ENCODE results near the gene CDPF1. TPM values are rescaled to one million over a fixed set of nuclear protein-coding genes. Genes with fewer than 3 reads are reported as not detected.

CDPF1 gene
- total RNA-seq, 1 donor from 2014 or later, result 14.6 TPM

DNA sequence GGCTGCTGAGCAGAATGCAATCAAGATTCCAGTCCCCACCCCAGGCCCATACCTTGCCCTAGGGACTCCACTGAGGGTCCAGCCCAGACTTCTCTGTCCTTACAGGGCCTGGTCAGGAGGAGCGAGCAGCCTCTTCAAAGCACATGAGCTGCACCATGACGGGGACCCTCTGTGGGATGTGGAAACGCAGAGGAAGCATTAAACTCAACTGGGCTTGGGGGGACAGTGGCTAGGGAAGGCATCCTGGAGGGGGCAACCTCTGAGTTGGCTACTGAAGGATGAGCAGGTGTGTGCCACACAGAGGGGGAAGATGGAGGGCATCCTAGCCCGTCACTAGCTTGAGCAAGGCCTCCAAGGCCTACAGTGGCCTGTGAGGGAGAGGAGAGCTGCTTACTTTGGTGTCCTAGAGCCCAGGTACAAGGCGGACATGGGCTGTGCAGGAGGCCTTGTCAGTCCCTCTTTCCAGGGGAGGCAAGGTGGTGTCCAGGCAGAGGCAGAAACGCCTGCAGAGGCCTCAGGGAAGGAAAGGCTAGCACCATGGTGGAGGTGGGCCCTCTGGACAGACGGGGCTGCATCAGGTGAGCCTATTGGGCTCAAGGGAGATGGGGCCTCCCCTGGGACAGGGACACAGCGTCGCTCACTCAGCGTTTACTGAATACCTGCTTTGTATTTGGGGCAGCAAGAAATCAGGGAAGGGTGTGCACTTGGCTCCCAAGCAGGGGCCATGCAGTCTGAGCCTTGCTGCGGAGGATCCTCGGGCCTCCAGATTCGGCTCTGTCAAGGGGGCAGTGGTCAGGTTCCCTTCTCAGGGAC lies 32.0 kb upstream of the CDPF1 start:
- Histone ChIP-seq H3K27ac (ENCODE audit: low read depth, low read length) (no peak overlapping the region), H3K9ac (ENCODE audit: low read depth in 1 of 3, low read length in 3 of 3) (no peak overlapping the region)

DNA sequence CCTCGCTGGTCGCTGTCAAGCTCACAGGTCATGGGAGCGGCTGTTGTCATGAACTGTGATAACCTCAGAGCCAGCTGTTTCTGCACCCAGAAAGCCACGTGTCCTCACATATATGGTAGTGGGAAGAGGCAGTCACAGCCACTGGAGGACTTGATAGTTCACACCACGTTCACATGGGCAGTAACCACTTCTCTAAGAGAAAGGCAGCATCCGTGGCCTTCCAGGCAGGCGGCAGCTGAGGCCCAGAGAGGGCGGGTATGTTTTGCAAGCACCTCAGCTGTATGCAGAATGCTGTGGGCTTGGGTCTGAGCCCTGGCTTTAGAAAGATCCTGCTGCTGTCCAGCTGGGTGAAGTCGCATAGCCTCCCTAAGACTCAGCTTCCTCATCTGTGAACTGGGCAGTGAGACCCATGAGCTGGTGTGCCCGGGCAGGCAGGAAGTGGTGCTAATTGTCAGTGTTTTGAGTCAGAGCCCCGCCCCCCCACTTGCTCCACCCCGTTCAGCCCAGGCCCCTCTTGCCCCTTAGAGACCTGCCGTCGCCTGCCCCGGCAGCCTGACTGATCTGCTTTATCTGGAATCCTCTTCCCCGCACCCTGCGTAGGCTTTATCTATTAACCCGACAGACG lies 31.0 kb upstream of the CDPF1 start:
- peak overlapping the region; percentile 89 for H3K27ac ChIP-seq (ENCODE audit: low read depth, low read length)
- H3K4me3 ChIP-seq (ENCODE audit: low read length in 3 of 3), result no peak overlapping the region
- peak overlapping the region in 1 of 3 donors; percentile 81 for H3K9ac ChIP-seq (ENCODE audit: low read depth in 1 of 3, low read length in 3 of 3)
- no peaks in the 10 kb centered on the region for H3K9me3 ChIP-seq (ENCODE audit: control insufficient read depth in 3 of 3, low read length in 3 of 3)
- no peaks in the 10 kb centered on the region for H3K27me3 ChIP-seq (ENCODE audit: control insufficient read depth in 3 of 3, insufficient read depth in 3 of 3, low read length in 3 of 3)
- peaks cover 65 to 80% (median 68%) of the 10 kb centered on the region in 3 donors for H3K36me3 ChIP-seq (ENCODE audit: control insufficient read depth in 3 of 3, insufficient read depth in 3 of 3, low read length in 3 of 3)
- H3K4me1 ChIP-seq (ENCODE audit: control insufficient read depth in 3 of 3, insufficient read depth in 3 of 3, low read length in 3 of 3), result peaks cover 16 to 32% (median 21%) of the 10 kb centered on the region in 3 donors

More for the DNA sequence above, 32.0 kb upstream of the CDPF1 start:
- Histone ChIP-seq H3K9me3 (ENCODE audit: control insufficient read depth in 3 of 3, low read length in 3 of 3) (no peaks in the 10 kb centered on the region), H3K4me1 (ENCODE audit: control insufficient read depth in 3 of 3, insufficient read depth in 3 of 3, low read length in 3 of 3) (peaks cover 16 to 32% (median 21%) of the 10 kb centered on the region in 3 donors), H3K36me3 (ENCODE audit: control insufficient read depth in 3 of 3, insufficient read depth in 3 of 3, low read length in 3 of 3) (peaks cover 66 to 83% (median 71%) of the 10 kb centered on the region in 3 donors), H3K4me3 (ENCODE audit: low read length in 3 of 3) (no peak overlapping the region), H3K27me3 (ENCODE audit: control insufficient read depth in 3 of 3, insufficient read depth in 3 of 3, low read length in 3 of 3) (no peaks in the 10 kb centered on the region)

DNA sequence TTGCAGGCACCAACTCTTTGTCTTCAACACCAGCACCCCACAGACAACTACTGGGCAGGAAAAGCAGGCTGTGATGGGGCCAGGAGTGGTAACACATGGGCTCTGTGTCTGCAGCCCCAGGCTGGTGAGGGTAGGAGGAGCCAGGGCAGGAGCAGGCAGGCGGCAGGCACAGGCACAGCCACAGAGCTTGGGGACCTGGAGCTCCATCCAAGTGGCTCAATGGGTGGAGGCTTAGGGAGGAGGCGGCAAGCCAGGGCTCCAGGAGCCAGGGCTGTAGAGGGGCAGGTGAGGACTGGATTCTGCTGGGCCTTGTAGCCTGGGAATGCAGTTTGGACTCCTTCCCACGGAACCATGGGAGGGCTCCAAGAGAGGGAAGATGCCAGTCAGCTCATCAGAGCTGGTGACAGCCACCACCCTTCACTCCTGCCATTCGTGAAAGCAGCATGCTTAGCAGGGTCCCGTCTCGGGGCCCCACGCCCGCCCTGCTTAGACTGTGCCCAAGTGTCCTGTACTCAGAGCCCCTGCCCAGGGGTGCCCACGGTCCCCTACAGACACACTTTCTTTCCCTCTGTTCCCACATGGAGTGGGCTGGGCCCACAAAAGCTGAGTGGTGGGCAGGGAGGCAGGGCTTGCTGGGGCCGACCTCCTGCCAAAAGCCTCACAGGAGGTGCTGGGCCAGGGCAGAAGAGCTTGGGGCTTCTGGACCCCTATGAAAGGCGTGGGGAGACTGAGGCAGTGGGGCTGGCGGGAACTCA lies 30.1 kb upstream of the CDPF1 start:
- H3K9me3 ChIP-seq (ENCODE audit: control insufficient read depth in 3 of 3, low read length in 3 of 3), result no peaks in the 10 kb centered on the region
- no peaks in the 10 kb centered on the region for H3K27me3 ChIP-seq (ENCODE audit: control insufficient read depth in 3 of 3, insufficient read depth in 3 of 3, low read length in 3 of 3)
- H3K9ac ChIP-seq (ENCODE audit: low read depth in 1 of 3, low read length in 3 of 3), result peak overlapping the region in 2 of 3 donors; percentile 51 to 81
- H3K4me3 ChIP-seq (ENCODE audit: low read length in 3 of 3), result peak overlapping the region in 2 of 3 donors; percentile 4 to 22
- peak overlapping the region; percentile 89 for H3K27ac ChIP-seq (ENCODE audit: low read depth, low read length)
- H3K36me3 ChIP-seq (ENCODE audit: control insufficient read depth in 3 of 3, insufficient read depth in 3 of 3, low read length in 3 of 3), result peaks cover 71 to 83% (median 75%) of the 10 kb centered on the region in 3 donors
- H3K4me1 ChIP-seq (ENCODE audit: control insufficient read depth in 3 of 3, insufficient read depth in 3 of 3, low read length in 3 of 3), result peaks cover 16 to 32% (median 24%) of the 10 kb centered on the region in 3 donors

DNA sequence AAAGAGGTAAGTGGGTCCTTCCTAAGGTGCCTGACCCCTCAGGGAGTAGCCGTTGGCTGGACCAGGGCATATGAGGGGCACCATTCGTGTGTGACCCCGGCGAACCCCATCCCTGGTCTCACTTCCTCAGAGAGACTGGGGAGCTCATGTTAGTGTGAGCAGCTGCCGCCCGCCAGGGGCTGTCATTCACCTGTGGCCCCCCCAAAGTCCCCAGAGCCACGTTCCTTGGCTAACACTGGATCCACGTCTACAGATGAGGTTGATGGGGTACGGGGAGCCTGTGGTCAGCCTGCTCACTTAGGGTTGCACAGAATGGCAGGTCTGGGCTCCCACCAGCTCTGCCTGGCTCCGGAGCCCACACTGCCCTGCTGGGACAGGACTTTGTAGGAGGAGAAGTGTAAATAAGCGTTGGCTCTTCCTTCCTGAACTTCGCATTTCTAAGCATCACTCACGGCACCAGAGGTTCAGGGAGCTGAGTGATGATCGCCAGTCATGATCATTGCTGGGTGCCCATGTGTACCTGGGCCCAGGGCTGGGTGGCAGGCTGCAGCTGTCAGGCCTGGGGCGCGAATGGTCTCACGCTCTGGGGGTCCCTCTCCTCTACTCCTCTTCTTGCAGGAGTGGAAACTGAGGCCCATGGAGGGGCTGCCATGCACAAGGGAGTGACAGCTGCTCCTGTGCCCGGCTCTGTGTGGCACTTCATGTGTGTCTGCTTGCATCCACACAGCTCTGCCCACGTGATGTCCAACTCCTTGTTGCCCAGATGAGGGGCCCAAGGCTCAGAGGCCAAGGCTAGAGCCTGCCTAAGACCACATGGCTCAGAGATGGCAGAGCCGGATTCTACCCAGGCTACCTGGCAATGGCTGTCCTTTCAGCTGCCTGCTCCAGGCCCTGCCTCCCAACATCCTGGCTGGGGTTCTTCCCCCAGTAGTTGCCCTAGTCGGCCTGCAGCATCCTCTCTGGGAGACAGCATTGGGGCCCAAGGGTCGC lies 28.9 kb upstream of the CDPF1 start:
- Histone ChIP-seq H3K9ac (ENCODE audit: low read depth in 1 of 3, low read length in 3 of 3) (peak overlapping the region in 1 of 3 donors; percentile 71), H3K4me1 (ENCODE audit: control insufficient read depth in 3 of 3, insufficient read depth in 3 of 3, low read length in 3 of 3) (peaks cover 16 to 32% (median 24%) of the 10 kb centered on the region in 3 donors), H3K36me3 (ENCODE audit: control insufficient read depth in 3 of 3, insufficient read depth in 3 of 3, low read length in 3 of 3) (peaks cover 68 to 81% (median 70%) of the 10 kb centered on the region in 3 donors), H3K27ac (ENCODE audit: low read depth, low read length) (peak overlapping the region; percentile 89), H3K9me3 (ENCODE audit: control insufficient read depth in 3 of 3, low read length in 3 of 3) (no peaks in the 10 kb centered on the region), H3K27me3 (ENCODE audit: control insufficient read depth in 3 of 3, insufficient read depth in 3 of 3, low read length in 3 of 3) (no peaks in the 10 kb centered on the region), H3K4me3 (ENCODE audit: low read length in 3 of 3) (no peak overlapping the region)

DNA sequence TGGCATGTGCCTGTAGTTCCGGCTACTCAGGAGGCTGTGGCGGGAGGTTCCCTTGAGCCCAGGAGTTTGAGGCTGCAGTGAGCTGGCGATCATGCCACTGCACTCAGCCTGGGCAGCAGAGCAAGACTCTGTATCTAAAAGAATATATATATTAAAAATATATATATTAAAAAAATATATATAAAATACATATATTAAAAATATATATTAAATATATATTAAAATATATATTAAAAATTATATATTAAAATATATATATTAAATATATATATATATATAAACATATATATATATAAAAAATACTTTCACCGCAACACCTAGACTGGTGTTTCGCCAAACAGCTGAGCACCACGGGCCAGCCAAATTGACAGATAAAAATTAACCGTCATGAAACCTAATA lies 26.5 kb upstream of the CDPF1 start:
- Histone ChIP-seq H3K4me3 (ENCODE audit: low read length in 3 of 3) (no peak overlapping the region), H3K4me1 (ENCODE audit: control insufficient read depth in 3 of 3, insufficient read depth in 3 of 3, low read length in 3 of 3) (peaks cover 16 to 32% (median 24%) of the 10 kb centered on the region in 3 donors), H3K27me3 (ENCODE audit: control insufficient read depth in 3 of 3, insufficient read depth in 3 of 3, low read length in 3 of 3) (no peaks in the 10 kb centered on the region), H3K9me3 (ENCODE audit: control insufficient read depth in 3 of 3, low read length in 3 of 3) (no peaks in the 10 kb centered on the region), H3K36me3 (ENCODE audit: control insufficient read depth in 3 of 3, insufficient read depth in 3 of 3, low read length in 3 of 3) (peaks cover 70 to 82% (median 75%) of the 10 kb centered on the region in 3 donors), H3K9ac (ENCODE audit: low read depth in 1 of 3, low read length in 3 of 3) (no peak overlapping the region), H3K27ac (ENCODE audit: low read depth, low read length) (no peak overlapping the region)

DNA sequence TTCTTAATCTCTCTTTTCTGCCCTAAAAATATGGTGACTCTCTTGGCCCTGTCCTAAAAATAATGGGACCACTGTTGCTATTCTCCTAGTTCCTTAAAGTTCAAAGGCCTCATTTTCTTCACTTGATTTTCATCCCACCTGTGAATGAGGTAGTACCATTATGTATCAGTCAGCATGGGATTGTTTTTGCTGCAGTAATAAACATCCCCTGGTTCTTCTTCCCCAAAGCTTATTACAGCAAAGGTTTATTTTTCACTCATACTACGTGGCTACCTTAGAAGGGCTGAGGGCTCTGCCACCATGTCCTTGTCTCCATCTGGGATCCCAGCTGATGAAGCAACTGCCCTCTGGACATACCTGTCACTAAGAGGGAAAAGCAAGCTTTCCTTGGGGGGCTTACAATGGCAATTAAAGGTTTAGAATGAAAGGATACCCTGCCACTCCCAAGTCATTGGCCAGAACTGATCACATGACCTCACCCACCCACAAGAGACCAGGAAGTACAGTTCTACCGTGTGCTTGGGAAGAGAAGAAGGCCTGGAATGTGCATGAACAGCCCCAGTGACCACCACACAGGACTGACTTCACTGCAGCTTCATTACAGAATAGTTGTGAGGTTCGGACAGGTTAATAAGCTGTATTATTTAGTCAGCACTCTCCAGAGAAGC lies 25.5 kb upstream of the CDPF1 start:
- no peaks in the 10 kb centered on the region for H3K27me3 ChIP-seq (ENCODE audit: control insufficient read depth in 3 of 3, insufficient read depth in 3 of 3, low read length in 3 of 3)
- H3K9me3 ChIP-seq (ENCODE audit: control insufficient read depth in 3 of 3, low read length in 3 of 3), result no peaks in the 10 kb centered on the region
- H3K36me3 ChIP-seq (ENCODE audit: control insufficient read depth in 3 of 3, insufficient read depth in 3 of 3, low read length in 3 of 3), result peaks cover 66 to 74% (median 72%) of the 10 kb centered on the region in 3 donors

DNA sequence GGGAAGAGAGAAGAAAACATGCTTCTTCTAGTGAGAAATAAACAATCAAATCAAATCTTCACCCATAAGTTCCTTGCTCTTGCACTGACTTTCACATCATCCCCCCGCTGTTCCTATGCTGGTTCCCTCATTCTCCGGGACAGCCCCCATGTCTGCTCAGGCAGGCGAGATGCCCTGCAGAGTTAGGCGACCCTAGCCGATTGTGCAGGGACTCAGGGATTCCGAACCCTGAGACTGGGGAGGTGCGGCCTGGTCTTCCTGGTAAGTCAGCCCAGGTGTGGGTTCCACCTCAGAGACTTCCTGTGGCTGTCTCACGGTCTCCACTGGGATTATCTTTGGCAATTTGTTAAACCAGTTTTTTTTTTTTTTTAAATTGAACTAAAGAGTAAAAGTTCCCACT lies 24.3 kb upstream of the CDPF1 start:
- H3K4me1 ChIP-seq (ENCODE audit: control insufficient read depth in 3 of 3, insufficient read depth in 3 of 3, low read length in 3 of 3), result peaks cover 7 to 15% (median 13%) of the 10 kb centered on the region in 3 donors
- H3K4me3 ChIP-seq (ENCODE audit: low read length in 3 of 3), result no peak overlapping the region
- no peak overlapping the region for H3K27ac ChIP-seq (ENCODE audit: low read depth, low read length)
- no peaks in the 10 kb centered on the region for H3K27me3 ChIP-seq (ENCODE audit: control insufficient read depth in 3 of 3, insufficient read depth in 3 of 3, low read length in 3 of 3)
- no peaks in the 10 kb centered on the region for H3K9me3 ChIP-seq (ENCODE audit: control insufficient read depth in 3 of 3, low read length in 3 of 3)
- no peak overlapping the region for H3K9ac ChIP-seq (ENCODE audit: low read depth in 1 of 3, low read length in 3 of 3)
- peaks cover 61 to 67% (median 63%) of the 10 kb centered on the region in 3 donors for H3K36me3 ChIP-seq (ENCODE audit: control insufficient read depth in 3 of 3, insufficient read depth in 3 of 3, low read length in 3 of 3)

More for the DNA sequence above, 25.5 kb upstream of the CDPF1 start:
- H3K9ac ChIP-seq (ENCODE audit: low read depth in 1 of 3, low read length in 3 of 3), result no peak overlapping the region
- H3K4me1 ChIP-seq (ENCODE audit: control insufficient read depth in 3 of 3, insufficient read depth in 3 of 3, low read length in 3 of 3), result peaks cover 15 to 23% (median 22%) of the 10 kb centered on the region in 3 donors
- H3K4me3 ChIP-seq (ENCODE audit: low read length in 3 of 3), result no peak overlapping the region
- H3K27ac ChIP-seq (ENCODE audit: low read depth, low read length), result no peak overlapping the region

DNA sequence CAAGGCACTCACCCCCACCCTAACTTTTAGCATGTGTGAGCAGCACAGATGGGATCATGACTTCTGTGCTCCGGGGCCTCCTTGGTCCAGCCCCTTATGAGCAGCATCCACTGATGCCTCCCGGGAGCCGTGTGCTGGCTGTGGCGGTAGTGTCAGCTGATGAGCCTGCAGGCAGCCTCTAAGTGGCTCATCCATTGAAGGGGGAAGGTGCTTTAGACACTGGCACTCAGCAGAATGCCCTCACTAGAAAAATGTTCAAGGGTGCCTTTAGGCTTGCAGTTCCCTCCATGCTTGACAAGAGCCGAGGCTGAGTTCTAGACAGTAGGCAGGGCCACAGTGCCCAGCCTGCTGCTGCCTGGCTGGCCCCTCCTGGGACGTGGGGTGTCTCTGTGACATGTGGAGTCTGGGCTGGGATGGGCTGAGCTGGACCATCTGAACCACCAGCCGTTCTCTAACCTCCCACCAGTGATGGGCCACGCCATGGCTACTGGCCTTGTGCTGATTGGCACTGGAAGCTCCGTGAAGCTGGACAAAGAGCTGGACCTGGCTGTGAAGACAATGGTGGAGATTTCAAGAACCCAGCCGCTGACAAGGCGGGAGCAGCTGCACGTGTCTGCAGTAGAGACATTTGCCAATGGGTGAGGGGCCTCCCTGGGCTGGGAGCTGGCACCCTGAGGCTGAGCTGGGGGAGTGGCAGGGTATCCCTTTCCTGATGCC lies 23.5 kb upstream of the CDPF1 start:
- no peaks in the 10 kb centered on the region for H3K27me3 ChIP-seq (ENCODE audit: control insufficient read depth in 3 of 3, insufficient read depth in 3 of 3, low read length in 3 of 3)
- H3K4me3 ChIP-seq (ENCODE audit: low read length in 3 of 3), result no peak overlapping the region
- peaks cover 56 to 59% (median 56%) of the 10 kb centered on the region in 3 donors for H3K36me3 ChIP-seq (ENCODE audit: control insufficient read depth in 3 of 3, insufficient read depth in 3 of 3, low read length in 3 of 3)
- no peaks in the 10 kb centered on the region for H3K9me3 ChIP-seq (ENCODE audit: control insufficient read depth in 3 of 3, low read length in 3 of 3)
- H3K4me1 ChIP-seq (ENCODE audit: control insufficient read depth in 3 of 3, insufficient read depth in 3 of 3, low read length in 3 of 3), result peaks cover 4 to 14% (median 13%) of the 10 kb centered on the region in 3 donors
- no peak overlapping the region for H3K27ac ChIP-seq (ENCODE audit: low read depth, low read length)
- peak overlapping the region in 1 of 3 donors; percentile 25 for H3K9ac ChIP-seq (ENCODE audit: low read depth in 1 of 3, low read length in 3 of 3)
